Mesothelial cell of epicardium (in vitro differentiated cells): ENCODE measurements around the gene HLA-DQA1. TPM values are rescaled to one million over a fixed set of nuclear protein-coding genes. Genes with fewer than 3 reads are reported as not detected.

Source experiments
- DNase-seq, 2 experiments: peaks; one replicate each; pipeline ENCODE4 v3.0.0; 2021; ENCODE audit warnings: low spot score in 2 of 2; ENCODE audit not compliant: unreplicated experiment in 2 of 2
- H3K27ac Mint-ChIP-seq: 2 replicates; pipeline ENCODE4 v1.8.0; 2021; ENCODE audit warnings: mixed read lengths
- H3K27me3 Mint-ChIP-seq: 2 replicates; pipeline ENCODE4 v1.8.0; 2021; ENCODE audit warnings: low read depth, mixed read lengths
- H3K36me3 Mint-ChIP-seq: 2 replicates; pipeline ENCODE4 v1.8.0; 2021; ENCODE audit warnings: mixed read lengths
- H3K4me1 Mint-ChIP-seq: 2 replicates; pipeline ENCODE4 v1.8.0; 2021; ENCODE audit warnings: mixed read lengths
- H3K4me3 Mint-ChIP-seq: 2 replicates; pipeline ENCODE4 v1.8.0; 2021; ENCODE audit warnings: mild to moderate bottlenecking, moderate library complexity, mixed read lengths
- H3K9me3 Mint-ChIP-seq: 2 replicates; pipeline ENCODE4 v1.8.0; 2021; ENCODE audit warnings: mixed read lengths
- CTCF ChIP-seq: fragments of 200-600 bp; sonication (generic); IDR thresholded peaks from one replicate; pipeline ENCODE4 v1.5.0; 2021; ENCODE audit warnings: antibody characterized with exemption; ENCODE audit not compliant: unreplicated experiment
- total RNA-seq: library from RNA; stranded (reverse); gene quantifications from 3 replicates; pipeline ENCODE4 v1.2.1, GENCODE V29; 2021

The HLA-DQA1 gene
- total RNA-seq, 1 donor from 2014 or later: not detected

DNA sequence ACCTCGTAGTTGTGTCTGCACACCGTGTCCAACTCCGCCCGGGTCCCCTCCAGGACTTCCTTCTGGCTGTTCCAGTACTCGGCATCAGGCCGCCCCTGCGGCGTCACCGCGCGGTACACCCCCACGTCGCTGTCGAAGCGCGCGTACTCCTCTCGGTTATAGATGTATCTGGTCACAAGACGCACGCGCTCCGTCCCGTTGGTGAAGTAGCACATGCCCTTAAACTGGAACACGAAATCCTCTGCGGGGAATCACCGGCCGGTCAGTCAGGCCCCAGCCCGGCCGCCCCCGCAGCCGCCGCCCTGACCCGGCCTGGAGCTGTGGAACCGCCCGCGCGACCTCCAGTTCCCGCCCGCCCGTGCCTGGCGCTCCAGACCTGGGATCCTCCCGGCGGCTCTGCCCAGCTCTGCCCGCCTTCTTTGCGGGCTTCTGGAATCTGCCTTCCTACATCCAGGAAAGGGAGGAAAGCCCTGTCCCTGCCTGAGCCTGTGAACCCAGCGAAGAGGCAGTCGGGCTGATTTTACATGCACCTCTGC lies 27.7 kb downstream of the HLA-DQA1 start:
- Mint-ChIP-seq H3K36me3 (no peaks in the 10 kb centered on the region), H3K27me3 (peaks cover 51% of the 10 kb centered on the region), H3K27ac (no peak overlapping the region), H3K4me1 (peaks cover 25% of the 10 kb centered on the region), H3K4me3 (peak overlapping the region; percentile 73), H3K9me3 (no peaks in the 10 kb centered on the region)
- peak in 1 of 2 experiments; percentile 39 for DNase-seq
- no peak for TF ChIP-seq CTCF

DNA sequence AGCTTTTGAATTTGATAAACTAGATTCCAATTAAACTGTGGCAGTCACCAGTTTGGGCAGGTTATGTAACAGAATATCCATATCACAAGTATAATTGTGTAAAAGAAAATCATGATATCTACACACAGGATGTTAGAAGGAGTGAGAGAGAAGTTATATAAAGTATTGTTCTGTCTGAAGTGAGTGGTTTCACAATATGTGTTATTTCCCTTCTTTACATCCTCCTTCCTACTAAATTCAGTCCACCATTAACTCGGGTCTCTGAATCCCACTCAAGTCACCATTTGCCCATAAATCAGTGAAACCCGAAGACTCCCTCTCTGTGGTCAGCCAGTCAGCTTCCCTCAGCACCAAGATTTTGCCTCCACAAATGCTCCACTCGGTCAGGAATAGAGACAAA lies 28.5 kb downstream of the HLA-DQA1 start:
- Mint-ChIP-seq H3K4me3 (peak overlapping the region; percentile 73), H3K9me3 (no peaks in the 10 kb centered on the region), H3K36me3 (no peaks in the 10 kb centered on the region), H3K4me1 (peaks cover 25% of the 10 kb centered on the region), H3K27ac (peak overlapping the region; percentile 33), H3K27me3 (peaks cover 52% of the 10 kb centered on the region)
- no peak for DNase-seq
- TF ChIP-seq CTCF: no peak

DNA sequence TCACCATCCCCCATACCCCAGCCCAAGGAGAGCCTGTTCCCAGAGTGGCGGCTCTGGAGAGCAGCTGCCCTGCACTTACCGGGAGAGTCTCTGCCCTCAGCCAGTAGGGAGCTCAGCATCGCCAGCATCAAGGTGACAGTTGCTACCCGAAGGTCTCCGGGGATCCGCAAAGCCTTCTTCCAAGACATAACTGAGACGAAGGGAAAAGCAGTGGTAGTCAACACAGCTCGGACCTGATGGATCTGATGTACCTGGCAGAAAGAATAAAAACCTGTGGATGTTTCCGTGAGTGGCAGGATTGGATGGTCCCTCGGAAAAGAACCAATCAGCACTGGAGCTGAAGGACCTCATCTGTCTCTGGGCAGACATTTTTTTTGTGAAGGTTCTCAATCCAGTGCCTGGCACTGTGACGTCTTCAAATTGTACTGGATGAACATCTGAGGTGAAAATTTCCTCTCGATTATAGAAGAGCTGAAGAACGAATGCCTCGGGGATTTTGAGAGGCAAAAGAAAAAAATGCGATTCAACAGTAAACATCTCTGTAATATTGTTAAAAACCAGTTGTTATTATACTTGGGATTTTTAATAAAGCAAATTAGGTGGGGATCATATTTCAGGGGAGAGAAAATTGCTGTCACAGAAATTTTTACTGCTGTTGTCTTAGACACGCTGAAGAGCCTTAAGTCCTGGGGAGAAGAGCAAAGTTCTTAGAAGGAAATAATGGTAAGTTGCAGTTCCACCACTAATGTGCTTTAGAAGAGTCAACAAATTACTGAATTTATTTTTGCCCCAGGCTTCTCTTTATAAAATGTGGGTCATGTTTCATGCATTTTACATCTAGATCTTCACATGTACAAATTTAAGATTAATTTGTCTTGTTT lies 29.5 kb downstream of the HLA-DQA1 start, which contains the start of gene HLA-DQB1:
HLA-DQB1 (minus strand) TSS at position 238 of the 881 bp plus-strand sequence; CDS start at position 188, 50 bp downstream.
- peaks cover 52% of the 10 kb centered on the region for H3K27me3 Mint-ChIP-seq

DNA sequence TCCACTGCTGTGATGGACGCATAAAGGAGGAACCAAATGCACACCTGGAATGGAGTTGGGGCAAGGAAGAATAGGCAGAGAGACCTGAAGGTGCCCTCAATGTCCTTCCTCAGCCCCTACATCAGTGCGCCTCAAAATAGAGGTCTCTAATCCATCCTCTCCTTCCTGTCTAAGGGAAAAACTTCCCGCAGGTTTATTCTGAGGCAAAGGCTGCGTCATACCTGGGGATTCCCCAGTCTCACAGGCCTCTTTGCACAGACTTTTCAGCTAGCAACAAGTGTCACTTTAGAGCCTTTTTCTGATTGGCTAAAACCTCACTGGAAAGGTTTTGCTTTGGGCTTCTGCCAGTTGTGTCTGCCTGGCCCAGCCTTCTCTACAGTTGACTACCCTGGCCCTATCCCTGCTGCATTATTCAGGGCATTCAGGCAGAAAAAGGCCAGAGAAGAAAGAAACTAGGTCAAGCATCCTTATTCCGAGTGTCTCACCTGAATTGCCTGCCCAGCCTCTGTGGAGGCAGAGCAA lies 31.1 kb downstream of the HLA-DQA1 start:
- DNase-seq: no peak
- H3K27me3 Mint-ChIP-seq: peaks cover 46% of the 10 kb centered on the region
- H3K4me3 Mint-ChIP-seq: no peak overlapping the region
- H3K4me1 Mint-ChIP-seq: peaks cover 25% of the 10 kb centered on the region
- no peak for TF ChIP-seq CTCF
- no peaks in the 10 kb centered on the region for H3K36me3 Mint-ChIP-seq
- H3K9me3 Mint-ChIP-seq: peaks cover 5% of the 10 kb centered on the region
- no peak overlapping the region for H3K27ac Mint-ChIP-seq

More for the DNA sequence above, 29.5 kb downstream of the HLA-DQA1 start, which contains the start of gene HLA-DQB1:
- H3K27ac Mint-ChIP-seq: peak within 1 kb of the TSS; percentile 91
- no peaks in the 10 kb centered on the region for H3K36me3 Mint-ChIP-seq
- H3K4me3 Mint-ChIP-seq: peak within 1 kb of the TSS; percentile 73
- TF ChIP-seq CTCF: no peak
- DNase-seq: peak in 1 of 2 experiments; percentile 44
- peaks cover under 1% of the 10 kb centered on the region for H3K9me3 Mint-ChIP-seq
- peaks cover 25% of the 10 kb centered on the region for H3K4me1 Mint-ChIP-seq

GRCh38 chr6:32669240-32669639 lies 32.0 kb downstream of the HLA-DQA1 start:
- peaks cover 37% of the 10 kb centered on the region for H3K27me3 Mint-ChIP-seq
- no peak for TF ChIP-seq CTCF
- H3K36me3 Mint-ChIP-seq: no peaks in the 10 kb centered on the region
- H3K9me3 Mint-ChIP-seq: peaks cover 10% of the 10 kb centered on the region
- no peak for DNase-seq
- H3K27ac Mint-ChIP-seq: no peak overlapping the region
- peaks cover 23% of the 10 kb centered on the region for H3K4me1 Mint-ChIP-seq
- H3K4me3 Mint-ChIP-seq: no peak overlapping the region
